HFFc6 (cell line): ENCODE data around the gene KRT35. TPM values are rescaled to one million over a fixed set of nuclear protein-coding genes. Genes with fewer than 3 reads are reported as not detected.
A peak's percentile ranks its signal among the peaks of the same experiment; 100 is the strongest.

Source experiments
- DNase-seq: peaks from one replicate; pipeline ENCODE4 v3.0.0-alpha.2; 2018
- H3K27ac Mint-ChIP-seq: 2 replicates; pipeline ENCODE4 v1.8.0; 2020; ENCODE audit warnings: mild to moderate bottlenecking, mixed read lengths
- H3K27me3 Mint-ChIP-seq: 2 replicates; pipeline ENCODE4 v1.8.0; 2021; ENCODE audit warnings: mild to moderate bottlenecking, moderate library complexity, mixed read lengths; ENCODE audit not compliant: insufficient read depth
- H3K36me3 Mint-ChIP-seq: 2 replicates; pipeline ENCODE4 v1.8.0; 2021; ENCODE audit warnings: low read depth, mixed read lengths
- H3K4me1 Mint-ChIP-seq: 2 replicates; pipeline ENCODE4 v1.8.0; 2020; ENCODE audit warnings: low read depth, mixed read lengths
- H3K4me3 Mint-ChIP-seq: 2 replicates; pipeline ENCODE4 v1.8.0; 2020; ENCODE audit warnings: mild to moderate bottlenecking, moderate library complexity, mixed read lengths
- H3K9me3 Mint-ChIP-seq: 2 replicates; pipeline ENCODE4 v1.8.0; 2020; ENCODE audit warnings: mild to moderate bottlenecking, mixed read lengths
- total RNA-seq, 6 experiments: library from RNA; stranded (reverse); fragmentation: NEBNext Ultra II Directional; extraction: Animal tissue kit (Norgen Biotek cat#: 25700); gene quantifications; 2 replicates in 1 of 6; 3 replicates in 5 of 6; pipeline ENCODE4 v1.2.3, GENCODE V29; 2021
- TF ChIP-seq, protein P1 (sequence below): fragments of 200-600 bp; sonication (generic); IDR thresholded peaks from 2 replicates; pipeline ENCODE4 v1.5.0; 2021; ENCODE audit warnings: antibody characterized with exemption, mild to moderate bottlenecking

KRT35 gene
- total RNA-seq, 6 experiments from 2014 or later = not detected

DNA sequence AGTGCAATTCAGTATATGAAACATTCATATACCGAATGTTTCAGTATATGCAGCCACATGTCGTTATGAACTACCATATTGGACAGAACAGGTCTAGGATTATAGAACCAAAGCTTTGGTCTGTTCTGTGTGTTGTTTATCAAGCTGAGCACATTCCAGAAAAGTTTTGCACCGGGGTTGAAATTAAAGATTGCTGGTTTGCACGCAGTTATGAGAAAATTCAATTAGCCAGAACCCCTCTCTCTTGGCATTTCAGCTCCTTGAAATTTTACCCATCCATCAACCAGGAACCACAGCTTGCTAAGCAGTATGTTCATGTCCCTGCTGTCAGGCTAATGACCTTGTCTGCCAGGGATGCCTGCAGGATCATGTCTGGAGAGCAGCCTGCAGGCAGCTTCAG is 23.3 kb downstream of the KRT35 start:
- TF ChIP-seq, protein P1, sequence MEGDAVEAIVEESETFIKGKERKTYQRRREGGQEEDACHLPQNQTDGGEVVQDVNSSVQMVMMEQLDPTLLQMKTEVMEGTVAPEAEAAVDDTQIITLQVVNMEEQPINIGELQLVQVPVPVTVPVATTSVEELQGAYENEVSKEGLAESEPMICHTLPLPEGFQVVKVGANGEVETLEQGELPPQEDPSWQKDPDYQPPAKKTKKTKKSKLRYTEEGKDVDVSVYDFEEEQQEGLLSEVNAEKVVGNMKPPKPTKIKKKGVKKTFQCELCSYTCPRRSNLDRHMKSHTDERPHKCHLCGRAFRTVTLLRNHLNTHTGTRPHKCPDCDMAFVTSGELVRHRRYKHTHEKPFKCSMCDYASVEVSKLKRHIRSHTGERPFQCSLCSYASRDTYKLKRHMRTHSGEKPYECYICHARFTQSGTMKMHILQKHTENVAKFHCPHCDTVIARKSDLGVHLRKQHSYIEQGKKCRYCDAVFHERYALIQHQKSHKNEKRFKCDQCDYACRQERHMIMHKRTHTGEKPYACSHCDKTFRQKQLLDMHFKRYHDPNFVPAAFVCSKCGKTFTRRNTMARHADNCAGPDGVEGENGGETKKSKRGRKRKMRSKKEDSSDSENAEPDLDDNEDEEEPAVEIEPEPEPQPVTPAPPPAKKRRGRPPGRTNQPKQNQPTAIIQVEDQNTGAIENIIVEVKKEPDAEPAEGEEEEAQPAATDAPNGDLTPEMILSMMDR = no peak
- Mint-ChIP-seq H3K4me1 (peaks cover 24% of the 10 kb centered on the region), H3K27ac (no peak overlapping the region), H3K27me3 (peaks cover 11% of the 10 kb centered on the region), H3K4me3 (no peak overlapping the region), H3K9me3 (peaks cover 4% of the 10 kb centered on the region; the same call in 1 of the 2 replicates), H3K36me3 (peaks cover 9% of the 10 kb centered on the region)
- DNase-seq = no peak

DNA sequence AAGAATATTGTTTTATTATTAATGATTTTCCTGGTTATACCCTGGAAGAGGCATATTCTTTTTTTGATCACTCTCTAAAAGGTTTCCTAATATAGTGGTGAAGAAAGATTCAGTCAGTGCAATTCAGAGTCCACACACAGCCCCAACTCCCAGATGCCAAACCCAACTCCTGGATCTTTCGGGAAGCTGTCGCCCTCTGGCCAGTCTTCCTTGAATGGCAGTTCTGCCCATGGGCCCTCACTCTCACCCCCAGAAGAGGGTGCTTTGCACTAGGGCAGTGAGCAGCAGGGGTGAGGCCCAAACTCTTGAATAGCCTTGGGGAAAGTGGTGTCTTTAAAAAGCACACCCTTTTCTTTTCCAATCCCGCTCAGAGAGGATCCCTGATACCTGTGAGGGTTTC is 24.7 kb downstream of the KRT35 start:
- Mint-ChIP-seq H3K27me3 (peaks cover 10% of the 10 kb centered on the region), H3K27ac (no peak overlapping the region), H3K4me1 (peaks cover 38% of the 10 kb centered on the region), H3K9me3 (peaks cover 17% of the 10 kb centered on the region), H3K36me3 (peaks cover 21% of the 10 kb centered on the region), H3K4me3 (no peak overlapping the region)
- TF ChIP-seq, protein P1 = peak; percentile 30
- DNase-seq = no peak

DNA sequence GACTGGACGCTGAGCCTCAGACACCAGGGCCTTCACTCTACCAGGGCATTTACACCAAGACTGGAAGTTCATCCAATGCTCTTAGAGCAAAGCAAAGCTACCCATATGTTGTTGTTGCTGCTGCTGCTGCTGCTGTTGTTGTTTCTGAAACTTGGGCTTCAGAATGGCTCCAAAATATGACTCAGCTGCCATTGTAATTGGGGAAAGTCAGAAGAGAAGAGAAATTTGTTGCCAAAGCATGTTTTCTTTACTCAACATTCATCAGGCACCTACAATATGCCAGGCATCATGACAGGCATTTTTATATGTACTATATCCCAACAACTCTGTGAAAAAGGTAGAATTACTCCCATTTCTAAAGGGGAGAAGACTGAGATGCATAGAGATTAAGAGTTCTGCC is 25.7 kb downstream of the KRT35 start:
- Mint-ChIP-seq H3K27me3 (peaks cover 10% of the 10 kb centered on the region), H3K36me3 (peaks cover 30% of the 10 kb centered on the region), H3K9me3 (peaks cover 17% of the 10 kb centered on the region), H3K4me1 (peaks cover 47% of the 10 kb centered on the region), H3K27ac (peak overlapping the region; percentile 19; the same call in 1 of the 2 replicates), H3K4me3 (no peak overlapping the region)
- TF ChIP-seq, protein P1 = no peak
- DNase-seq = peak; percentile 26

DNA sequence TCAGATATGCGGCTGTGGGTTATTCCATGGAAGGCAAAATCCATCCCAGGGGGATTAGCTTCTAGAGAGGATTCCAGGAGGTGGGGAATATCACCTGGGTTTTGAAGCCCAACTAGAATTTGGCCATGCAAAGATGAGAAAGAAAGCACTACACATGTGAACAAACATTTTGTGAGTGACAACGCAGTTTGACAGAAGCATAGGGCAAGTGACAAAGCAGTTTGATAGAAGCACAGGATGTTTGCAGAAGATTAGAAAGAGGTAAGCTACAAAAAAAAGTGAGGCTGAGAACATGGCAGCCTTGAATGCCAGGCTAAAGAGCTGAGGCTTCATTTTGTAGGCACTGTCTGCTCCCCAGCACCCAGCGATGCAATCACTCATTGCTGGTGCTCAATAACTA is 27.9 kb downstream of the KRT35 start:
- no peak for DNase-seq
- H3K9me3 Mint-ChIP-seq = peaks cover 17% of the 10 kb centered on the region
- peaks cover 32% of the 10 kb centered on the region for H3K36me3 Mint-ChIP-seq
- H3K4me3 Mint-ChIP-seq = no peak overlapping the region
- peaks cover 7% of the 10 kb centered on the region for H3K27me3 Mint-ChIP-seq
- H3K27ac Mint-ChIP-seq = no peak overlapping the region
- H3K4me1 Mint-ChIP-seq = peaks cover 61% of the 10 kb centered on the region
- TF ChIP-seq, protein P1 = no peak

DNA sequence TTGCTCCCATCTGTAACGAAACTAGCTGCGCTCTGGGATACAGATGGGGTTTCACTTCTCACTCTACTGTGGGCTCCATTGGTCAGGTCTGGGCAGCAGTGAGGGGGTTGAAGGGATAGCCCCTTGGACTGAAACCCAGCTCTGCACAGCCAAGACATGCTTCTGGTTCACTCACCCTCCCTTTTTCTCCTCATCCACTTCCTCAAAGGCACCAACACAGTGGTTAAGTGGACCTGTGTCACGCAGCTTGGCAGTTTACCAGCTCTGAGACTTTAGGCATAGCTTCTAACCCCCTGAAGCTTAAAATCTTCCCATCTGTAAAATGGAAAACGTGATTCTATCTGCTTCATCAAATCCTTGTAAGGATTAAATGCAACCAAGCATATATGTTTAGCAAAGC is 28.7 kb downstream of the KRT35 start:
- Mint-ChIP-seq H3K4me1 (peaks cover 68% of the 10 kb centered on the region), H3K27ac (peak overlapping the region; percentile 11; the same call in 1 of the 2 replicates), H3K36me3 (peaks cover 32% of the 10 kb centered on the region), H3K9me3 (peaks cover 17% of the 10 kb centered on the region), H3K4me3 (no peak overlapping the region), H3K27me3 (peaks cover 4% of the 10 kb centered on the region)
- no peak for DNase-seq
- TF ChIP-seq, protein P1 = no peak
